HEK293 (cell line): Measurements from ENCODE around the gene PPRC1.
A peak's percentile ranks its signal among the peaks of the same experiment; 100 is the strongest.

Experiments used
- CTCF ChIA-PET: fragments of 350-600 bp; formaldehyde crosslinking; extraction: SDS; loops from one replicate; lab custom pipeline; 2021; ENCODE audit warnings: antibody characterized with exemption; lab: Yijun Ruan, JAX
- POLR2A ChIA-PET: fragments of 300-600 bp; formaldehyde crosslinking; extraction: SDS; loops from one replicate; lab custom pipeline; 2020; ENCODE audit warnings: antibody characterized with exemption, inconsistent platforms; lab: Yijun Ruan, JAX
- H3K27ac ChIP-seq: fragments of 200-500 bp; sonication (Bioruptor generic); 2 replicates; pipeline ENCODE4 v1.5.1; 2014; ENCODE audit warnings: low read depth, low read length, control low read depth, inconsistent platforms; ENCODE audit errors: extremely low read depth
- H3K36me3 ChIP-seq, 2 experiments: fragments of 200-500 bp in 1 of 2; sonication (Bioruptor generic) in 1 of 2; 1 replicate in 1 of 2; 2 replicates in 1 of 2; pipeline ENCODE4 v1.5.1; 2014 to 2017; ENCODE audit warnings: inconsistent platforms in 2 of 2, low read length in 2 of 2; ENCODE audit not compliant: control insufficient read depth in 2 of 2, insufficient read depth in 1 of 2
- H3K4me1 ChIP-seq: fragments of 200-500 bp; sonication (Bioruptor generic); 2 replicates; pipeline ENCODE4 v1.5.1; 2014; ENCODE audit warnings: mild to moderate bottlenecking, low read length, inconsistent platforms; ENCODE audit not compliant: control insufficient read depth, insufficient read depth
- H3K4me3 ChIP-seq: 2 replicates; pipeline ENCODE4 v1.5.1; 2011; ENCODE audit warnings: low read depth, mild to moderate bottlenecking, control low read depth, low read length, moderate library complexity
- H3K9me3 ChIP-seq: fragments of 200-500 bp; sonication (Bioruptor generic); 2 replicates; pipeline ENCODE4 v1.5.1; 2014; ENCODE audit warnings: low read depth, low read length, inconsistent platforms; ENCODE audit not compliant: control insufficient read depth, insufficient read depth
- GLIS2 ChIP-seq: fragments of 450-650 bp; formaldehyde crosslinking; IDR thresholded peaks from 2 replicates; pipeline ENCODE4 v1.5.1; 2016; ENCODE audit warnings: missing biosample characterization, missing genetic modification characterization
- KLF1 ChIP-seq: fragments of 450-650 bp; formaldehyde crosslinking; IDR thresholded peaks from 2 replicates; pipeline ENCODE4 v1.5.1; 2016; ENCODE audit warnings: missing biosample characterization, missing genetic modification characterization
- KLF10 ChIP-seq: fragments of 450-650 bp; IDR thresholded peaks from 2 replicates; pipeline ENCODE4 v1.5.1; 2018; ENCODE audit warnings: missing biosample characterization, mild to moderate bottlenecking, missing genetic modification characterization
- KLF8 ChIP-seq: fragments of 450-650 bp; formaldehyde crosslinking; IDR thresholded peaks from 2 replicates; pipeline ENCODE4 v1.5.1; 2016; ENCODE audit warnings: missing biosample characterization, missing genetic modification characterization
- KLF9 ChIP-seq: fragments of 450-650 bp; formaldehyde crosslinking; IDR thresholded peaks from 2 replicates; pipeline ENCODE4 v1.5.1; 2016; ENCODE audit warnings: missing biosample characterization, missing genetic modification characterization, low read depth
- PRDM4 ChIP-seq: fragments of 450-650 bp; formaldehyde crosslinking; IDR thresholded peaks from 2 replicates; pipeline ENCODE4 v1.5.1; 2017; ENCODE audit warnings: missing biosample characterization, missing genetic modification characterization
- PRDM6 ChIP-seq: fragments of 450-650 bp; formaldehyde crosslinking; IDR thresholded peaks from 2 replicates; pipeline ENCODE4 v1.5.1; 2017; ENCODE audit warnings: missing biosample characterization, missing genetic modification characterization
- SP3 ChIP-seq: fragments of 450-650 bp; formaldehyde crosslinking; IDR thresholded peaks from 2 replicates; pipeline ENCODE4 v1.5.1; 2016; ENCODE audit warnings: missing biosample characterization, missing genetic modification characterization
- ZBTB10 ChIP-seq: fragments of 450-650 bp; formaldehyde crosslinking; IDR thresholded peaks from 2 replicates; pipeline ENCODE4 v1.5.1; 2016; ENCODE audit warnings: missing biosample characterization, missing genetic modification characterization
- ZBTB17 ChIP-seq: fragments of 450-650 bp; formaldehyde crosslinking; IDR thresholded peaks from 2 replicates; pipeline ENCODE4 v1.5.1; 2016; ENCODE audit warnings: missing biosample characterization, missing genetic modification characterization
- ZBTB8A ChIP-seq: fragments of 450-650 bp; formaldehyde crosslinking; IDR thresholded peaks from 2 replicates; pipeline ENCODE4 v1.5.1; 2016; ENCODE audit warnings: missing biosample characterization, missing genetic modification characterization
- ZIC2 ChIP-seq: fragments of 450-650 bp; formaldehyde crosslinking; IDR thresholded peaks from 2 replicates; pipeline ENCODE4 v1.5.1; 2016; ENCODE audit warnings: missing biosample characterization, missing genetic modification characterization
- ZNF223 ChIP-seq: fragments of 450-650 bp; formaldehyde crosslinking; IDR thresholded peaks from 2 replicates; pipeline ENCODE4 v1.5.1; 2016; ENCODE audit warnings: missing biosample characterization, missing genetic modification characterization
- ZNF335 ChIP-seq: fragments of 450-650 bp; formaldehyde crosslinking; conservative IDR thresholded peaks from 2 replicates; pipeline ENCODE4 v1.5.1; 2016; ENCODE audit warnings: missing biosample characterization, missing genetic modification characterization
- ZNF341 ChIP-seq: fragments of 450-650 bp; formaldehyde crosslinking; IDR thresholded peaks from 2 replicates; pipeline ENCODE4; 2016; ENCODE audit warnings: low read depth, missing biosample characterization, missing genetic modification characterization
- ZNF366 ChIP-seq: fragments of 450-650 bp; formaldehyde crosslinking; conservative IDR thresholded peaks from 2 replicates; pipeline ENCODE4 v1.5.1; 2016; ENCODE audit warnings: missing biosample characterization, missing genetic modification characterization
- ZNF398 ChIP-seq: fragments of 450-650 bp; formaldehyde crosslinking; IDR thresholded peaks from 2 replicates; pipeline ENCODE4 v1.5.1; 2017; ENCODE audit warnings: missing biosample characterization, missing genetic modification characterization
- ZXDB ChIP-seq: fragments of 450-650 bp; formaldehyde crosslinking; IDR thresholded peaks from 2 replicates; pipeline ENCODE4 v1.5.1; 2016; ENCODE audit warnings: missing biosample characterization, missing genetic modification characterization
- TF ChIP-seq, protein P1 (sequence below): fragments of 450-650 bp; formaldehyde crosslinking; IDR thresholded peaks from 2 replicates; pipeline ENCODE4 v1.5.1; 2016; ENCODE audit warnings: missing biosample characterization, missing genetic modification characterization
- TF ChIP-seq, protein P2 (sequence below): fragments of 450-650 bp; formaldehyde crosslinking; IDR thresholded peaks from 2 replicates; pipeline ENCODE4 v1.5.1; 2016; ENCODE audit warnings: missing biosample characterization, missing genetic modification characterization
- TF ChIP-seq, protein P3 (sequence below): fragments of 450-650 bp; formaldehyde crosslinking; IDR thresholded peaks from 2 replicates; pipeline ENCODE4 v1.5.1; 2016; ENCODE audit warnings: missing biosample characterization, missing genetic modification characterization

PPRC1 gene

GRCh38 chr10:102119417-102120141 is 13.3 kb upstream of the PPRC1 start:
- H3K36me3 ChIP-seq: no peaks in the 10 kb centered on the region
- ChIA-PET CTCF (interaction anchor here (0.7 to 1.2 kb wide), 2 partner anchors 32 to 47 kb away, joined by 3 to 4 read pairs; partner anchors contain the start of gene NOLC1), POLR2A (no interaction called here)
- peaks cover 40% of the 10 kb centered on the region for H3K4me1 ChIP-seq
- H3K9me3 ChIP-seq: no peaks in the 10 kb centered on the region
- H3K27ac ChIP-seq: peak overlapping the region; percentile 88
- H3K4me3 ChIP-seq: peak overlapping the region; percentile 71
- TF ChIP-seq, protein P1, sequence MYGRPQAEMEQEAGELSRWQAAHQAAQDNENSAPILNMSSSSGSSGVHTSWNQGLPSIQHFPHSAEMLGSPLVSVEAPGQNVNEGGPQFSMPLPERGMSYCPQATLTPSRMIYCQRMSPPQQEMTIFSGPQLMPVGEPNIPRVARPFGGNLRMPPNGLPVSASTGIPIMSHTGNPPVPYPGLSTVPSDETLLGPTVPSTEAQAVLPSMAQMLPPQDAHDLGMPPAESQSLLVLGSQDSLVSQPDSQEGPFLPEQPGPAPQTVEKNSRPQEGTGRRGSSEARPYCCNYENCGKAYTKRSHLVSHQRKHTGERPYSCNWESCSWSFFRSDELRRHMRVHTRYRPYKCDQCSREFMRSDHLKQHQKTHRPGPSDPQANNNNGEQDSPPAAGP (tag by site-specific recombination): peak; percentile 25; the same call in 1 of the 2 replicates
- TF ChIP-seq PRDM4 (tag by site-specific recombination) (no peak), KLF8 (tag by site-specific recombination) (peak; percentile 53; the same call in 1 of the 2 replicates), KLF1 (tag by site-specific recombination) (0 out of 2 replicates have a peak, but pooled peaks have one; percentile 26), ZNF398 (tag by site-specific recombination) (peak; percentile 92), KLF9 (peak; percentile 55), ZBTB10 (tag by site-specific recombination) (peak; percentile 90), ZNF223 (tag by site-specific recombination) (no peak), KLF10 (peak; percentile 37), ZBTB17 (tag by site-specific recombination) (peak; percentile 91), PRDM6 (no peak), ZNF341 (tag by site-specific recombination) (peak; percentile 97), ZIC2 (peak; percentile 53), ZNF366 (tag by site-specific recombination) (peak; percentile 92), SP3 (peak; percentile 66), ZBTB8A (tag by site-specific recombination) (peak; percentile 50; the same call in 1 of the 2 replicates), ZXDB (tag by site-specific recombination) (peak; percentile 22; the same call in 1 of the 2 replicates), ZNF335 (peak; percentile 97), GLIS2 (tag by site-specific recombination) (peak; percentile 90)
- TF ChIP-seq, protein P2, sequence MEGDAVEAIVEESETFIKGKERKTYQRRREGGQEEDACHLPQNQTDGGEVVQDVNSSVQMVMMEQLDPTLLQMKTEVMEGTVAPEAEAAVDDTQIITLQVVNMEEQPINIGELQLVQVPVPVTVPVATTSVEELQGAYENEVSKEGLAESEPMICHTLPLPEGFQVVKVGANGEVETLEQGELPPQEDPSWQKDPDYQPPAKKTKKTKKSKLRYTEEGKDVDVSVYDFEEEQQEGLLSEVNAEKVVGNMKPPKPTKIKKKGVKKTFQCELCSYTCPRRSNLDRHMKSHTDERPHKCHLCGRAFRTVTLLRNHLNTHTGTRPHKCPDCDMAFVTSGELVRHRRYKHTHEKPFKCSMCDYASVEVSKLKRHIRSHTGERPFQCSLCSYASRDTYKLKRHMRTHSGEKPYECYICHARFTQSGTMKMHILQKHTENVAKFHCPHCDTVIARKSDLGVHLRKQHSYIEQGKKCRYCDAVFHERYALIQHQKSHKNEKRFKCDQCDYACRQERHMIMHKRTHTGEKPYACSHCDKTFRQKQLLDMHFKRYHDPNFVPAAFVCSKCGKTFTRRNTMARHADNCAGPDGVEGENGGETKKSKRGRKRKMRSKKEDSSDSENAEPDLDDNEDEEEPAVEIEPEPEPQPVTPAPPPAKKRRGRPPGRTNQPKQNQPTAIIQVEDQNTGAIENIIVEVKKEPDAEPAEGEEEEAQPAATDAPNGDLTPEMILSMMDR (tag by site-specific recombination): no peak
- TF ChIP-seq, protein P3, sequence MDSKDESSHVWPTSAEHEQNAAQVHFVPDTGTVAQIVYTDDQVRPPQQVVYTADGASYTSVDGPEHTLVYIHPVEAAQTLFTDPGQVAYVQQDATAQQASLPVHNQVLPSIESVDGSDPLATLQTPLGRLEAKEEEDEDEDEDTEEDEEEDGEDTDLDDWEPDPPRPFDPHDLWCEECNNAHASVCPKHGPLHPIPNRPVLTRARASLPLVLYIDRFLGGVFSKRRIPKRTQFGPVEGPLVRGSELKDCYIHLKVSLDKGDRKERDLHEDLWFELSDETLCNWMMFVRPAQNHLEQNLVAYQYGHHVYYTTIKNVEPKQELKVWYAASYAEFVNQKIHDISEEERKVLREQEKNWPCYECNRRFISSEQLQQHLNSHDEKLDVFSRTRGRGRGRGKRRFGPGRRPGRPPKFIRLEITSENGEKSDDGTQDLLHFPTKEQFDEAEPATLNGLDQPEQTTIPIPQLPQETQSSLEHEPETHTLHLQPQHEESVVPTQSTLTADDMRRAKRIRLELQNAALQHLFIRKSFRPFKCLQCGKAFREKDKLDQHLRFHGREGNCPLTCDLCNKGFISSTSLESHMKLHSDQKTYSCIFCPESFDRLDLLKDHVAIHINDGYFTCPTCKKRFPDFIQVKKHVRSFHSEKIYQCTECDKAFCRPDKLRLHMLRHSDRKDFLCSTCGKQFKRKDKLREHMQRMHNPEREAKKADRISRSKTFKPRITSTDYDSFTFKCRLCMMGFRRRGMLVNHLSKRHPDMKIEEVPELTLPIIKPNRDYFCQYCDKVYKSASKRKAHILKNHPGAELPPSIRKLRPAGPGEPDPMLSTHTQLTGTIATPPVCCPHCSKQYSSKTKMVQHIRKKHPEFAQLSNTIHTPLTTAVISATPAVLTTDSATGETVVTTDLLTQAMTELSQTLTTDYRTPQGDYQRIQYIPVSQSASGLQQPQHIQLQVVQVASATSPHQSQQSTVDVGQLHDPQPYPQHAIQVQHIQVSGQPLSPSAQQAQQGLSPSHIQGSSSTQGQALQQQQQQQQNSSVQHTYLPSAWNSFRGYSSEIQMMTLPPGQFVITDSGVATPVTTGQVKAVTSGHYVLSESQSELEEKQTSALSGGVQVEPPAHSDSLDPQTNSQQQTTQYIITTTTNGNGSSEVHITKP: peak; percentile 99
